HS-5 (cell line): ENCODE results near the gene CDT1.

ENCODE experiments used
- DNase-seq: peaks from one replicate; pipeline ENCODE4 v3.0.0-alpha.2; 2012; ENCODE audit warnings: low read depth

Gene CDT1

DNA sequence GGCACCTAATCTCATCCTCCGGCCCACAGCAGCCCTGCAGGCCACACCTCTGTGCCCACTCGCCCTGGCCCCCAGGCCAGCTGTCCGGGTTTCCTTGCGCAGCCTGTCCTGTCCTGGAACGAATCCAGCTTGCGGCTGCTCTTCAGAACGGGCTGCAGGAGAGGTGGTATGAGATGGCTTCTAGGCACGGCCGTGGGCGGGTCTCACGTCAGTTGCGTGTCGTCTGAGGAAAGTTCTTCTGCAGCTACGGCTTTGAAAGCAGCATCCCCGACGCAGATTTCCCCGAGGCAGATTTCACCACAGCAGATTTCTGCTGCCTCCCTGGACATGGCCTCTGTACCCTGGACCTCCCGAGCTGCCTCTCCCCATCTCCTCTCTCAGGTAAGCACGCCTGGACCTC is 35.0 kb downstream of the CDT1 start:
- no peak for DNase-seq

DNA sequence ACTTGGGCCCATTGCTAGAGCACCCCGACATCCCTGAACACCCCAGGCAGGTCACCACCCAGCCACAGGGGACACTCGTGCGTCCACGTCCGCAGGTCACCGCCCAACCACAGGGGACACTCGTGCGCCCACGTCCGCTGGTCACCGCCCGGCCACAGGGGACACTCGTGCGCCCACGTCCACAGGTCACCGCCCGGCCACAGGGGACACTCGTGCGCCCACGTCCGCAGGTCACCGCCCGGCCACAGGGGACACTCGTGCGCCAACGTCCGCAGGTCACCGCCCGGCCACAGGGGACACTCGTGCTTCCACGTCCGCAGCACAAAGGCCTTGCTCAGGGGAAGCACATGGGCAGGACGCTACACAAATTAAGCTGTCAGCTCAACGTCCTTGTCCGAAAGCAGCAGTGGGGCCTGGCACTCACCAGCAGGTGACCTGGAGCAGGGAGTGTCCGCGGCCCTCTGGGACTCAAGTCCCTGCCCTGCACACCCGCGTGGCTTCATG is 35.5 kb downstream of the CDT1 start:
- DNase-seq = no peak

DNA sequence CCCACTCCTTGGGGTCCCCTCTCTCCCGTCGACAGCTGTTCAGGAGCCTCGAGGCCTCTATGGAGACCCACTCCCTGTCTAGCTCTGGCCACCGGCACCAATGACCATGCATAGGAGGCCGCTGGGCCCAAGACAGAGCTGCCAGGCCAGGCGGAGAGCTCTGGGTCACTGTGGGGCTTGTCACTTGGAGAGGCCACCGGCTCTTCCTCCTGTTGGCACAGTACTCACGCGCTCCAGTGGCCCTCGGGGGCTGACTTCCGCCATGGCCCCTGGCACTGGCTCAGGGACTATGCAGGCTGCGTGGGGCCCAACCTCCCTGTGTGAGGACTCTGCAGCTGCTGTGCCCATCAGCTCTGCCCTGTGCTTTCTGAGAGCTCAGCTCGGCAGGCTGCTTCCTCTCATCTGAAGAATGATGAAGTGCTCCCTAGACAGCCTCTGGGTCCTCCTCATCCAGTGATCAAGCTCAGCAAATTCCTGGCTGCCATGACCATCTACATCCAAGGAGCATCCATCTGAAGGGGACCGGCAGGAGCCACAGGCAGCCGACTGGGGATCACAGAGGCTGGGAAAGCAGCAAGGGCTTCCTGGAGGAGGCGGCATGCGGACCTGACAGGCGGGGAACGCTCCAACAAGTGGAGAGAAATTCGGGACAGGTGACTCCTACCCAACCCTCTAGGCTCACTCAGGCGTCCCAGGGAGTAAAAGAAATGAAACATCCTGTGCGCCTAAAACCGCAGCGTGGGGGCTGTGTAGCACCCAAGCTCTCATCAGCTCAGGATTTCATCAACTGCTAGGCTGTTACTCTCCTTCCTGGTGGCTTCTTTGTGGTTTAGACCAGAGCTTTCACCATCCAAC is 36.4 kb downstream of the CDT1 start:
- DNase-seq = no peak

DNA sequence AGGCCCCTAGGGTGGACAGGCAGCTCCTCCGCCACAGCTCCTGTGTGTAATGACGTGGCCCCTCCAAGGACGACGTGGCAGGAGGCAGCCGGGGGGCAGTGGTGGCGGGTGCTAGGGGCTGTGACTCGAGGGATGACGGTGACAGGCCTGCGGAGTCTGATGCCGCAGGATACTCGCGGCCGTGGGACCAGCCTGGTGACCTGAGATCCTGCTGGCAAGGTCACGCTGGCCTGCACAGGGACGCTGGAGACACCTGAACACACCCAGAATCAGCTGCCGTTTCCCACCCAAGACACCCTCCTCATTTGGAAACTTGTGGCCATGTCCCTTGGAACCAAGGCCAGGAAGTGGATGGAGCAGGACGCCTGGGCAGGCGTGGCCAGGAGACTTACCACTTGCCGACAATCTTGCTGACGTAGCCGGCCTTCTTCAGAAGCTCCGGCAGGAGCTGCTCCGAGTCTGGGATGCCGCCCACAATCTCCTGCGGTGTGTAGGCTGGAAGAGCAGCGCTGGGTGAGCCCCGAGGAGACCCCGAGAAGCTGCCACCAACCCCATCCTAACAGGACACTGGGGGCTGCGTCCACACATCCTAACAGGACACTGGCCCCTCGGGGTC is 37.1 kb downstream of the CDT1 start:
- no peak for DNase-seq

DNA sequence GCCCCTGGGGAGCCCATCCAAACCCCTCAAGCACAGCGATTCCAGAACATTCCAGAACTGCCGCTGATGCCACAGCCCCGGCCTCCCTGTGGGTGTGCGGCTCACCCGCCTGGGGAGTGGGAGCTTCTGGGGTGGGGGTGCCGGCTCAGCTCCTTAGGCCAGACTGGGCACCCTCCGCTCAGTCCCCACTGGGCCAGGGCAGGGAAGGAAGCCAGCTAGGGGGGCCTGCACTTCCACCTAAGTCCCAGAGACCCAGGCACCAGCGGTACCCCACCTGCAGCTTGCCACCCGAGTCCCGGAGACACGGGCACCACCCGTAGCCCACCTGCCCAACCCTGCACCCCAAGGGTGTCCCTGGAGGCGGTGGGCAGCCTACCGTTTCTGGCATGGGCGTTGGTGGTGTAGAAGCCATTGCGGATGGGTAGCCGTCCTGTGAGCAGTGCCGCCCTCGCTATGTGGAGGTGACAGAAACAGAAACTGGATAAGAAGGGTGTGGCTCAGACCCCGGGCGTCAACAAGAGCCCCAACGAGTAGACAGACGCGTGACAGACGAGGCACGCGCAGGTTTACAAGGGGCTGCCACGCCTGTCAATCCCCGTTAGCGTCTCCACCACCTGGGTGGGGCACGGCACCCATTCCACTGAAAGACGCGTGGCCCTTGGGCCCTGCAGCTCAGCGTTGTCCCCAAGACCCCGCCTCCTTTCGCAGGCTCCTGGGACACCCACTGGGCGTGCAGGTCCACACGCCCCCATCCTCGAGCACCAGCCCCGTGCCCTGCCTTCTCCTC is 38.1 kb downstream of the CDT1 start:
- DNase-seq = no peak

DNA sequence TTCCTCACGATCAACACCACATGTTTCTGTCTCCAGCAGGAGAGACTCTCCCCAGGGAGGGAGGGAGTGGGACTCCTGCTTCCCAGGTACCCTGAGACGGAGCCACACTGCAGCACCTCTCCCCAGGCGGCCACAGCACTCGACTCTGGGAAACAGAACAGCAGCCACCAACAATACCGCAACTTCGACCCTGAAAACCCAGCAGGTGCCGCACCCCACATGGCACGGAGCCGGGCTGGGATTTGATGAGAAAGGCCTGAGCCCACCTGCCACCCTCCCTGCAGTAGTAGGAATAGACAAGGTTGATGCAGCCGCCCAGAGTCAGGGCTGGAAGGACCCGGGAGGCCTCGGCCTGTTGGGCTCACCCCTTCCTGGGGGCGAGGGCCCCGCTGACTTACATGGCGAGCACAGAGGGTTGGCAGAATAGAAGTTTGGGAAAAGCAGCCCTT is 38.7 kb downstream of the CDT1 start:
- no peak for DNase-seq

DNA sequence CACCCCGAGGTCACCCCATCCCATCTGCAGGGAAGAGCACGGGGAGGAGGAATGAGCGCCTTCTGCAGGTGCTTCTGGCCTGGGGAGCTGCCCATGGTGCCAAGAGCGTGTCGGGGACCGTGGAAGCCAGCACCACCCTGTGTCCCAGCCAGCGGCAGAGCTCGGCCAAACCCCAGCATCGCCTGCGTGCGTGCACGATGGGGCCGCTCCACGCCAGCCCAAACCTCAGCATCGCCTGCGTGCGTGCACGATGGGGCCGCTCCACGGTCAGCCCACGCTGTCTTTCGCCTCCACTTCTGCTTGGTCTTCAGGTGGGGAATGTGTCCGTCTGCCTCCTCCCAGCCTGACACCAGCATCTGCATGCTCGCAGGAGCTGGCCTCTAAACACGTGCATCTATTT is 39.2 kb downstream of the CDT1 start:
- no peak for DNase-seq

DNA sequence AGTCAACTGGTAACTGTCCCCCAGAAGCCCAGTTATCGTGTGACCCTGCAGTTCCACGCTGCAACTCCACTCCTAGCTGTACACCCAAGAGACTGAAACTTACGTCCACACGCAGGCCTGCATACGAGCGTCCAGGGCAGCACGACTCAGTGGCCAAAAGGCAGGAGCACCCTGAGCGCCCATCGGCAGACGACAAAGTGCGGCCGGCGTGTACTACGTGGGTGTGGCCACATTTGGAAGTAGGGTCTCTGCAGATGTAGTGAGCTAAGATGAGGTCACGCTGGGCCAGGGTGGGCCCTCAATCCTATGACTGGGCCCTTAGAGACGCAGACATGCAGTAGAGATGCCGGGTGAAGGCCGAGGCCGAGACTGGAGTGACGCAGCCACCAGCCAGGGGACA is 39.7 kb downstream of the CDT1 start:
- DNase-seq = no peak

DNA sequence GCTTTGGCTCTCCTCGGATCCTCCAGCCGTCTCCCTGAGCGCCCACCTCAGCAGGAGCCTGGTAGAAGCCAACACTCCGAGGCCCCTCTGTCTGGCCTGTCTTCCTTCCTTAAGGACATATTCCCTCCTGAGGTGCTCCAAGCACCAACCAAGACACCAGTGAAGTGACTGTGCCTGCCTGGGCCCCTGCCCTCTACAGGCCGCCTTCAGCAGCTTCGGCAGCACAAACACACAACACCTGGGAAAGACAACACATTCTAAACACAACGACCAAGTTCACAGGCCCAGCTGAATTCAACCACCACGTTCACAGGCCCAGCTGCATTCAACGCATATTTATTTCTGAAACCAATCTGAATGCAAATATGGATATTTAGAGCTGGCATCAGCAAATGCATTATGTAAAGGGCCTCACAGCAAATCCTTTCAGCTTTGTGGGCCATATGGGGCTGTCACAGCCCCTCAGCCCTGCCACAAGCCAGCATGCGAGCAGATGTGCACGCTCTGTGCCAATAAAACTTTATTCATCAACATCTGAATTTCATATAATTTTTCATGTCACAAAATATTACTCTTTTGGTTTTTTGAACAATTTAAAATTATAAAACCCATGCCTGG is 40.9 kb downstream of the CDT1 start:
- DNase-seq = no peak

DNA sequence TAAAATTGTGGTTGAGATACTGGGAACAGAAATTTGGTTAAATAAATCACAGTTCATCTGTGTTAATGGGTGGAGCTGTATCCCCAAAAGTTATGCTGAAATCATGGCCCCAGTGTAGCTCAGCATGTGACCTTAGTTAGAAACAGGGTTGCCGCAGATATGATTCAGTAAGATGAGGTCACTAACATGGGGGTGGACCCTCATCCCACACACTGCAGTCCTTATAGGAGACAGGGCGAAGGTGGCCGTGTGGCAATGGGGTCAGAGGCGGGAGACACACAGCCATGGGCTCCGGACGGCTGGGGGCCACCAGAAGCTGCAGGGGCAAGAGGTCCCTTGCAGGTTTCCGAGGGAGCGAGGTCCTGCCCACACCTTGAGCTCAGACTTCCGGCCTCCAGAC is 42.5 kb downstream of the CDT1 start:
- DNase-seq = no peak

DNA sequence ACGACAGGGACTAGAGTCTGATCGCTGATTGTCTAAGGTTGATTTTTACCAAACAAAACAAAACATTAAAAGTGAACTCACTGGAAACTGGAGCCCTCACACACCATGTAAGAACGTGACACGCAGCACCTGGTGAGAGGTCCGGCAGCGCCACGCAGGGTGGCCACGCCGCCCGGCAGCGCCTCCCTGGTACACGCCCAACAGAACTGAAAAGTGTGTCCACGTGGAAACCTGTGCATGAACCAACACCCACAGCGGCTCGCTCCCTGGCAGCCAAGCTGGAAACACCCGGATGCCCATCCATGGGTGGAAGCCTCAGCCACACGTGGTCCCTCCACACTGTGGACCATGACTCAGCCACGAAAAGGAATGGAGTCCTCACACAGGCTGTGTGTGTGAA is 44.1 kb downstream of the CDT1 start:
- DNase-seq = no peak

DNA sequence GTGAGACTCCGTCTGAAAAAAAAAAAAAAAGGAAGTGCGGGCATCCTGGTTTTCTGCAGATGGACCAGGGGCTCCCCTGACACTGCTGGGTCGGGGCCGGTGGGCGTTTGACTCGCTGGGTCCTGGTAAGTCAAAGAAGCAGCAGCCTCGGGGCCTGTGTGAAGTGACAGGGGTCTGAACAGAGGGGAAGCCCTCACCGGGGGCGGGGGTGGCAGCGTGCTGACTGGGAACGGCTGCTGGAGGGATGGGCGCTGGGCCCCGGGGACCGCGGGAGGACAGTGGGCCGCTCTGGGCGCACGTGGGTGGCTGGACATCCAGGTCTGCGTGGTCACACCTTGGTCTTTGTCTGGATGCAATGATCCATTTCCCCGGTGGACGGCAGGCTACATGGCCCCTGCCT is 45.0 kb downstream of the CDT1 start:
- DNase-seq = no peak

DNA sequence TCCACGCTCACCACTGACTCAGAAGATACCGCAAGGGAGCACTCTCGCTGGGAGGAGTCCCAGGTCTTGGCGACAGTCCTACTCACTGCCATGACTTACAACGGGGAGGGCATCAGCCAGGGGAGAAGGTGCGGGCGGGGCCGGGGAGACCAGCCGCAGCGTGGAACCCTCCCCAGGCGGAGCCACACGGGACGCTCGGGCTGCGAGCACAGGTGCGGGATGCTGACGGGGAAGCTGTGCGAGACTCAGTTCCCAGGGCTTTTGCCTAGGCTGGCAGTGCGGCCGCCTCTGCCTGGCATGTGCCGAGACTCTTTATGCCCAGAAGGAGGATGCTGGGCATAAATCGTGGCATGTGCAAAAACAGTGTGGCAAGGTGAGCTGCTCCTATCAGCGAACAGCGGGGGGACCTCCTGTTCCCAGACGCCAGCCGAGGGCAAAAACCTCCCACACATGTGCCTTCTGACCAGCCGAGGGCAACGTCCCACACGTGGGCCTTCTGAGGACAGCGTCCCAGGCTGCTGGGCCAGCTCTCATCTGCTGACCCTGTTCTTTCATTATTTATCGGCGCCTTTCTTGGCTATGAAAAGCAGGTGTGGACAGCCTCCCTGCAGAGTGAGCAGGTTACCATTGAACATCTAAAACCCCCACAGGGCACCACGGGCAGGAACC is 47.1 kb downstream of the CDT1 start:
- no peak for DNase-seq

DNA sequence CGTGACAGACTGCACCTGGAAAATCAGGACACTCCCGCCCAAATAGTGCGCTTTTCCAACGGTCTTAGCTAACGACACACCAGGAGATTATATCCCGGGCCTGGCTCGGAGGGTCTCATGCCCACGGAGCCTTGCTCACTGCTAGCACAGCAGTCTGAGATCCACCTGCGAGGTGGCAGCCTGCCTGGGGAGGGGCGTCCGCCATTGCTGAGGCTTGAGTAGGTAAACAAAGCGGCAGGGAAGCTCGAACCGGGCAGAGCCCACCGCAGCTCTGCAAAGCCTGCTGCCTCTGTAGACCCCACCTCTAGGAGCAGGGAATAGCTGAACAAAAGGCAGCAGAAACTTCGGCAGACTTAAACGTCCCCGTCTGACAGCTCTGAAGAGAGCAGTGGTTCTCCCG is 48.0 kb downstream of the CDT1 start:
- no peak for DNase-seq

DNA sequence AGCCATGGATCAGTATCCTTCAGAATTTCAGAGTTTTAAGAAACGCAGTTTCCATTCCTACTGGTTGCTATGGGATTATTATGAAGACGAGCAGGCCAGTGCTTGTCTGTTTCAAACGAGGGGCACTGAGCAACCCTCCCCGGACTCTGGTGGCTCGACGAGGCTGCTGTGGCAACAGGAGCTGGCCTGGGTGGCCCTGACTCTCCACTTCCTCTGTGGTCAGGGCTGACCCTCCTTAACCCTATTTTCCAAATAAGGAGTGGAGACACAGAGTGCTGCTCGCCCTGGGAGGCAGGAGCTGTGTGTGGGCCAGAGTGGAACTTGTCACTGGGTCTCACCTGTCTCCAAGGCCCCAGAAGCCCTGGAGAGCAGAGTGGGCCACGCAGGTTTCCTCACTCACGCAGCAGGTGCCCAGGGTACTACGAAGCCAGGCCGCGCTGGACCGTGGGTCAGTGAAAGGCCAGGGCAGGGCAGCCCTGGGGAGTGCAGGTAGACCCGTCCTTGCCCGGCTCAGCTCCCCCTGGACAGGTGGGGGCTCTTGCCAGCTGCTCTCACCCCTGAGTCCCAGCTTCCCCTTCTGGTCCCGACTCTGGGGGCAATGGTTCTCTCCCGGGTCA is 49.8 kb downstream of the CDT1 start:
- no peak for DNase-seq

DNA sequence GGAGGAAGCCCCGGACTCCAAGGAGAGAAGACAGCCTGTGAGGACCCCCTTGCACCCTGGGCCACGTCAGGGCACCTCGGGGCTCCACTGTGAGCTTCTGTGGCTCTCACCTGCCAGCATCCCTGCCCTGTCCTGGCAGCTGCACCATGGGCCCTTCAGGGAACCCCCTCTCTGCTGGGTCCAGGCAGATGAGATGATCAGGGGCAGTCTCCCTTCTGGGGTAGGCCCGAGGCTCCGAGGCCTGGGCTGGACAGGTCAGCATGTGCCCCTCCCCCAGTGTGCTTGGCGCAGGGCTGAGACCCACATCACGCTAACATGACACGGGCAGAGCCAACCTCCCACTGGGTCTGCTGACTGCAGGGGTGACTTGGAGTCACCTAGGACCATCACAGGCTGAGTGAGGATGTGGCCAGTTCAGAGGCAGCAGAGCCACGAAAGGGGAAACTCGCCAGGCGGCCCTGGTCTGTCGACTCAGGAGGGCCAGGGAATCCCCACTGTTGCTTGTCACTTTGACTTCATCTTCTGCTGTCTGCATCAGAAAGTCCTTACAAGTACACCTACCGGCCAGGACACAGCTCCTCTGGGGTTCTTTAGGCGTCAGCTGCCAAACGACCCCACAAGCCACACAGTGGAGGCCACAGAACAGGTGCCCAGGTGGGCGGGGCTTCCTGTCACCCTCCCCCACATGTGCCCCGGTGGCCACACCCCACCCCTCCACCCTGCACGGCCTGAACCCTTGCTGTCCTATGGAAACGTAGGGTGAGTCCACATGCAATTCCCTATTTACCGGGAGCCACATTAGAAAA is 50.9 kb downstream of the CDT1 start:
- no peak for DNase-seq

DNA sequence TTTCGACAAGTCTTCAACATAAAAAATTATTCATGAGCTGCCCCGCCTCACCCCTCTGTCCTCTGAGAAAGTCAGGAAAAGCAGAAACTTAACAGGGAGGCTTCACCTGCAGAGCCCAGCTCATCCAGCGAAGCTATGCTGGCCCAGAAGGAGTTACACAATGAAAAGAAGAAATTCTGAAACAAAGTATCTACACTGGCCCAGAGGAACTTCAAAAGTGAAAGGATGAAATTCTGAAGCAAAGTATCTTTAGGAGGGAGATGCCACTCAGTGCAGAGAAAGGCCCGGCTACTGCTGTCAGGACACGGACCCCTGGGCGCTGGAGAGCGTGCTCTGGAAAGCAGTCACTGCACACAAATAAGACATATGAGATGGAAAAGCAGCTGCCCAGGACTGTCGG is 51.6 kb downstream of the CDT1 start:
- DNase-seq = no peak

DNA sequence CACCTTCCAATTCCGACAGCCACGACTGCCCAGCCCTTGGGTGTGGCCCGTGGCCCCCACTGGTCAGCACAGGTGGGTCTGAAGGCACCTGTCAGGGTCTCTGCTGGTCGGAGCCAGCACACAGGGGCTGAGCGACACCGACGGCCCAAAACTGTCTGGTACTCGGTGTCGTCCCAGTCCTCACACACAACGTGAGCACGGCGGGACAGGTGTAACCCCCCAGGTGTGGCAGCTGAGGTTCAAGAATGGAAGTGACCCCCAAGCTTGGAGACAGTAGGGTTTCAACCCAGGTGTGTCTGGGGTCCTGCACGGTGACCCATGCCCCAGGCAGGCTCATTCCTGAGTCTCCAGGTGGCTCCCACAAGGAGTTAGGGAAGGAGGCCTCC is 52.1 kb downstream of the CDT1 start:
- no peak for DNase-seq

DNA sequence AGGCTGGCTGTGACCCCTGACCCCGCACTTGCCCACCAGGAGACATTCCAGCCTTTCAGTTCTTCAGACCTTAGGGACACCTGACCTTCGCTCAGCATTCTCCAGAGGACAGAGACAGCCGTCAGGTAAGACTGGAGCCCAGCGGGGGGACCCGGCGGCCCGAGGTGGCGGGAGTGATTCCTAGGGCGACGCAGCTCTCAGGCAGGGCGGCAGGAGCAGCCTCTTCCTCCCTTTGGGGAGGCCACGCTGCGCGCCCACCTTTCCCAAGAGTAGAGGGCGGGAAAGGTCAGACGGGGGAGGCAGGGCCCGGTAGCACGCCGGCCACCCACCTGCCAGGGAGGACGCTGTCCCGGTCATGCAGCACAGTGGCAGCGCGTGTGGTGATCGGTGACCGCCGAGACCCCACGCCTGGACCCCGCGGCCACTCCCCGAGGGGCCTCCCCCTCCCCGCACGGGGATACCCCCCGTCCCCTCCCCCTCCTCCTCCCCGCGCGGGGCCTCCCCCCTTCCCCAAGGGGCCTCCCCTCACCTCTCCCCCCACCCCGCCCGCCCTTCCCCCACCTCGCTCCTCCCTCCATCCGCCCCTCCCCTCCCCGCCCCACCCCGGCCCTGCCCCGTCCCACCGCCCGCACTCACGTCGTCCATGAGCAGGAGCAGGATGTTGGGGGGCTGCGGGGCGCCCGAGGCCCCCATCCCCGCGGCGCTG is 52.7 kb downstream of the CDT1 start:
- no peak for DNase-seq
